Neuronal stem cell (in vitro differentiated cells): Measurements from ENCODE around the gene GSE1.

Source experiments
- DNase-seq: peaks from one replicate; pipeline ENCODE4 v3.0.0-alpha.2; 2013; ENCODE audit warnings: low spot score
- H2AFZ ChIP-seq: one replicate; pipeline ENCODE4 v1.6.1; 2013; ENCODE audit warnings: mild to moderate bottlenecking, low read length, inconsistent platforms
- H2AK5ac ChIP-seq: 2 replicates; pipeline ENCODE4 v1.6.1; 2013; ENCODE audit warnings: low read depth, mild to moderate bottlenecking, inconsistent platforms, low read length, moderate library complexity, mixed read lengths
- H2BK120ac ChIP-seq: 2 replicates; pipeline ENCODE4 v1.6.1; 2013; ENCODE audit warnings: low read depth, mild to moderate bottlenecking, inconsistent platforms, low read length, moderate library complexity, mixed read lengths
- H2BK12ac ChIP-seq: one replicate; pipeline ENCODE4 v1.6.1; 2013; ENCODE audit warnings: low read length, inconsistent platforms
- H2BK15ac ChIP-seq: 2 replicates; pipeline ENCODE4 v1.6.1; 2013; ENCODE audit warnings: mild to moderate bottlenecking, low read length, inconsistent platforms, mixed read lengths
- H2BK5ac ChIP-seq: one replicate; pipeline ENCODE4 v1.6.1; 2013; ENCODE audit warnings: inconsistent platforms, mild to moderate bottlenecking, low read length, moderate library complexity
- H3K14ac ChIP-seq: one replicate; pipeline ENCODE4 v1.6.1; 2013; ENCODE audit warnings: low read length, inconsistent platforms
- H3K18ac ChIP-seq: 2 replicates; pipeline ENCODE4 v1.6.1; 2013; ENCODE audit warnings: low read length, inconsistent platforms
- H3K23ac ChIP-seq: 2 replicates; pipeline ENCODE4 v1.6.1; 2013; ENCODE audit warnings: low read depth, mild to moderate bottlenecking, mixed read lengths, low read length, inconsistent platforms; ENCODE audit not compliant: poor library complexity
- H3K27ac ChIP-seq: replicated peaks from 3 replicates; pipeline ENCODE4 v1.5.1; 2013; ENCODE audit warnings: low read length, inconsistent platforms
- H3K27me3 ChIP-seq, 3 experiments: 2 replicates each; pipeline ENCODE4 v1.6.1; 2013; ENCODE audit warnings: low read length in 3 of 3, mild to moderate bottlenecking in 2 of 3, inconsistent platforms in 1 of 3, low read depth in 1 of 3, mixed read lengths in 1 of 3, moderate library complexity in 1 of 3; ENCODE audit not compliant: control insufficient read depth in 3 of 3, insufficient read depth in 3 of 3
- H3K36me3 ChIP-seq, 2 donors: replicated peaks in 1 of 2; 2 replicates each; pipeline ENCODE4 v1.6.1; 2013; ENCODE audit warnings: low read length in 2 of 2; ENCODE audit not compliant: control insufficient read depth in 2 of 2, insufficient read depth in 2 of 2
- H3K4ac ChIP-seq: 2 replicates; pipeline ENCODE4 v1.6.1; 2013; ENCODE audit warnings: inconsistent platforms, mild to moderate bottlenecking, low read length, moderate library complexity
- H3K4me1 ChIP-seq, 2 donors: 1 replicate in 1 of 2; 2 replicates in 1 of 2; pipeline ENCODE4 v1.6.1; 2013; ENCODE audit warnings: low read length in 2 of 2, low read depth in 1 of 2; ENCODE audit not compliant: control insufficient read depth in 2 of 2, insufficient read depth in 1 of 2
- H3K4me2 ChIP-seq: one replicate; pipeline ENCODE4 v1.6.1; 2013; ENCODE audit warnings: mild to moderate bottlenecking, low read length, inconsistent platforms; ENCODE audit not compliant: insufficient read depth, poor library complexity, severe bottlenecking
- H3K4me3 ChIP-seq, 2 donors: 2 replicates each; pipeline ENCODE4 v1.5.1; 2013; ENCODE audit warnings: low read length in 2 of 2, mild to moderate bottlenecking in 2 of 2, inconsistent platforms in 1 of 2, moderate library complexity in 1 of 2
- H3K79me1 ChIP-seq: one replicate; pipeline ENCODE4 v1.6.1; 2013; ENCODE audit warnings: low read depth, mild to moderate bottlenecking, inconsistent platforms, low read length, moderate library complexity
- H3K9ac ChIP-seq: one replicate; pipeline ENCODE4 v1.6.1; 2013; ENCODE audit warnings: mild to moderate bottlenecking, low read depth, low read length, inconsistent platforms; ENCODE audit not compliant: poor library complexity
- H3K9me3 ChIP-seq, 2 donors: replicated peaks in 1 of 2; 2 replicates each; pipeline versions ENCODE3 to v1.6.1; 2013; ENCODE audit warnings: low read length in 2 of 2, mild to moderate bottlenecking in 2 of 2, inconsistent platforms in 1 of 2, low read depth in 1 of 2, mixed read lengths in 1 of 2, moderate library complexity in 1 of 2; ENCODE audit not compliant: control insufficient read depth in 2 of 2, insufficient read depth in 1 of 2
- H4K8ac ChIP-seq: one replicate; pipeline ENCODE4 v1.6.1; 2013; ENCODE audit warnings: low read depth, mild to moderate bottlenecking, inconsistent platforms, low read length, moderate library complexity
- H4K91ac ChIP-seq: one replicate; pipeline ENCODE4 v1.6.1; 2013; ENCODE audit warnings: low read length, low read depth, mild to moderate bottlenecking, inconsistent platforms; ENCODE audit not compliant: poor library complexity
- WGBS, 2 donors: extraction: QIAGEN DNeasy Blood & Tissue Kit; methylation state at CpG; one replicate each; pipeline ENCODE4 v1.1.7; 2013; ENCODE audit warnings: missing lambda C conversion rate in 2 of 2, mixed read lengths in 1 of 2; ENCODE audit not compliant: insufficient read length in 2 of 2, insufficient replicate concordance in 1 of 2; ENCODE audit errors: extremely low coverage in 2 of 2; 5-methylcytosine and 5-hydroxymethylcytosine counted together

GSE1 gene

DNA sequence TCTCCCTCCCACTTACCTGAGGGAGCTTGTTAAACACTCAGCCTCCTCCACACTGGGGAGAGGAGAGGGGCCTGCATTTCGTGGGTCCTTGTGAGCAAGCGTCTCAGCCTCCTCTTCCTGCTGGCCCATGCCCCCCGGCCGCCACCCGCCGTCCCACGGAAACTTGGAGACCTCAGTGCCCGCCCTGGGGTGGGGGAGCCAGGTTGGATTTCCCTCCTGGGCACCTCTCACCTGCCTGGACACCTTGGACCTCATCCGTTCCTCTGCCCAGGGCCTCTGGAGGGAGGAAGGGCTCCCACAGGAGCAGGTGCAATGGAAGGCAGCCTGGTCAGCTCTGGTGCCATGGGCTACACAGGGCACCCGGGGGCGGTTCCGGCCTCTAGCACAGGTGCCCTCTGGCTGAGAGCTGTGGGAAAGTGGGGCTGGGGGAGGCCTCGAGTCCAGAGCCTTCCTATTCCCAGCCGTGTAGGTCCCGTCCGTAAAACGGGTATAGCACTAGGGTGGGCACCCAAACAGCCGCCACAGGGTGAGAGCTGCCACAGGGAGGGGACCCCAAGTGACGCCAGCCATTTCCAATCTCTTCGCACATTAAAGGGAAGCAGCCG lies 11.0 kb downstream of the GSE1 start:
- Histone ChIP-seq H2AFZ (no peak overlapping the region), H2BK12ac (peak overlapping the region; percentile 77), H3K9ac (no peak overlapping the region), H2BK120ac (no peak overlapping the region), H3K4me2 (no peak overlapping the region), H3K18ac (peak overlapping the region; percentile 53), H4K8ac (no peak overlapping the region), H3K9me3 (peaks cover 3 to 4% of the 10 kb centered on the region in 2 donors), H2AK5ac (peak overlapping the region; percentile 46), H3K27ac (no peak overlapping the region), H3K4me3 (no peak overlapping the region), H3K4me1 (peaks cover 27 to 29% of the 10 kb centered on the region in 2 donors), H3K79me1 (peaks cover 2% of the 10 kb centered on the region), H3K4ac (no peak overlapping the region), H4K91ac (no peak overlapping the region), H3K14ac (no peak overlapping the region), H2BK5ac (no peak overlapping the region), H3K23ac (peak overlapping the region; percentile 26), H2BK15ac (peak overlapping the region; percentile 87), H3K27me3 (no peaks in the 10 kb centered on the region), H3K36me3 (peaks cover 0 to 27% of the 10 kb centered on the region in 2 donors)
- no peak for DNase-seq
- no CpG with 5 or more reads among the region's 21 CpGs for WGBS, 2 donors

DNA sequence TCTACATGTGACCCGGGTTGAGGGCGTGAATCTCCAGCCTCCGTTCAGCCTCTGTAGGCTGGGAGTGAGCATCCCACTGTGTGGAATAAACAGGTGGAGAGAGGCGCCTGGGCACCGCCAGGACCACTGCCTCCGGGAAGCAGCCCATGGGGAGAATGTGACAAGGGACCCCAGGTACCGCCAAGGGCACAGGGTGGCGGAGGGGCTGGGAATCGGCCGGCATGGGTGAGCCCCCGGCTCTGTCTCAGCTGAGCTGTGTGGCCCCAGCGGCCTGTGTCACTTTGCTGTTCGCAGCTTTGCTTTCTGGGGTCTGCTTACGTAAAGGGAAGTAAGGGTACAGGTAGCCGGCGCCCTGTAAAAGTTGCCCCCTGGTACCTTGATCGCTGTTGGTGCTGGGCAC lies 11.5 kb downstream of the GSE1 start:
- Histone ChIP-seq H2AFZ (no peak overlapping the region), H3K9me3 (peaks cover 6 to 10% of the 10 kb centered on the region in 2 donors), H3K4me3 (no peak overlapping the region), H3K79me1 (peaks cover 2% of the 10 kb centered on the region), H3K27ac (no peak overlapping the region), H3K4ac (no peak overlapping the region), H3K36me3 (peaks cover 0 to 32% of the 10 kb centered on the region in 2 donors), H3K4me1 (peaks cover 24 to 27% of the 10 kb centered on the region in 2 donors), H3K14ac (no peak overlapping the region), H3K23ac (no peak overlapping the region), H3K4me2 (no peak overlapping the region), H2BK5ac (no peak overlapping the region), H2BK120ac (no peak overlapping the region), H3K9ac (no peak overlapping the region), H4K8ac (no peak overlapping the region), H2AK5ac (peak overlapping the region; percentile 46), H3K18ac (peak overlapping the region; percentile 67), H2BK15ac (peak overlapping the region; percentile 87), H2BK12ac (no peak overlapping the region), H4K91ac (no peak overlapping the region), H3K27me3 (no peaks in the 10 kb centered on the region)
- WGBS, 2 donors: no CpG with 5 or more reads among the region's 17 CpGs
- no peak for DNase-seq

DNA sequence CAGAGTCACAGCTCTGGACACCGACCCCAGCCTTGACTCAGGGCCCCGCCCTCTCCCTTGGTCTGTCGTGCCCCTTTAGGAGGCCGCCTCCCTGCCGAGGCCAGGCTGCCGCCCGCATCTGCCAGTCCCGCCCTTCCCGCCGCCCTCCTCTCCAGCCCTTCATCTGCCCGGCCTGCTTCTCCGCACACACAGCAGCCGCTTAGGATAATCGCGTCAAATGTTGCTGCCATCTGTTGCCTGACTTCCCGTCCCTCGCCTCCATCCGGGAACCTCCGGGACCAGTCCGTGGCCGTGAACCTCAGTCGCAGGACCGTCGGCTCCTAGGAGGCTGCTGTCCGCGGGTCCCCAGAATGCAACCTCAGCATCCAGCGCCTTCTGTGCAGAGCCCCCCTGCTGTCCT lies 11.9 kb downstream of the GSE1 start:
- Histone ChIP-seq H3K18ac (peak overlapping the region; percentile 89), H2AK5ac (peak overlapping the region; percentile 46), H2BK15ac (peak overlapping the region; percentile 78), H3K27me3 (no peaks in the 10 kb centered on the region), H4K91ac (no peak overlapping the region), H3K4me3 (no peak overlapping the region), H3K14ac (peak overlapping the region; percentile 78), H3K4me2 (no peak overlapping the region), H3K79me1 (peaks cover 2% of the 10 kb centered on the region), H3K36me3 (peaks cover 0 to 33% of the 10 kb centered on the region in 2 donors), H3K23ac (peak overlapping the region; percentile 70), H2AFZ (no peak overlapping the region), H3K4ac (peak overlapping the region; percentile 18), H2BK12ac (no peak overlapping the region), H2BK120ac (peak overlapping the region; percentile 51), H4K8ac (no peak overlapping the region), H3K27ac (no peak overlapping the region), H3K4me1 (peaks cover 23 to 27% of the 10 kb centered on the region in 2 donors), H2BK5ac (no peak overlapping the region), H3K9ac (peak overlapping the region; percentile 6), H3K9me3 (peaks cover 6 to 14% of the 10 kb centered on the region in 2 donors)
- no CpG with 5 or more reads among the region's 27 CpGs for WGBS, 2 donors
- no peak for DNase-seq

DNA sequence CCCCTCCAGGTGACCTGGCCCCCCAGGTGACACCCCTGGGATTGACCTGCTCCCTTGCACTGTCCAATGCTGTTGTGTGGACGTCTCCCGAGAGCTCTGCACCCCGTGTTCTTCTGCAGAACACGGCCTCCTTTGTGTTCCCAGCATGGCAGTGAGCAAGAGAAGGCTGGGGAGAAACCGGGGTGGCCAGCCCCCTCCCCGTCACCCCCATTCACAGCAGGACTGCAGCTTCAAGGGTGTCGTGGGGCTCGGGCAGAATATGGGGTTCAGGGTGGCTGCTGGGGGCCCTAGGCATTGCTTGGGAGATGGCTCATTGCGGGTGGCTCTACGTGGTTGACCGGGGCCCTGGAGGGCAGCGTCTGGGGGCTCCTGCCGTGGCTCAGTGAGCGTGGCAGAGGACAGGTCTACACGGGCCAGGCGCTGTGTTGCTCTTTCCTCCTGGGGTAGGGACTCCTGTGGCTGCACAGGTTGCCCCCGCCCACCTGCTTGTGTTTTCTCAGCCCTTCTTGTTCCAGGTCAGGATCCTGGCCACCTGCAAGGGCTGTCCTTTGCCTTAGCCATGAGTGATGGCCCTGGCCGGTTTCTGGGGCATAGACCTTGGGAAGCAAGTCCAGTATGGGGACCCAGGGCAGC lies 12.5 kb downstream of the GSE1 start:
- H3K18ac ChIP-seq: peak overlapping the region; percentile 89
- H3K27me3 ChIP-seq: no peaks in the 10 kb centered on the region
- peak overlapping the region; percentile 70 for H3K23ac ChIP-seq
- peak overlapping the region; percentile 6 for H3K9ac ChIP-seq
- peaks cover 23 to 27% of the 10 kb centered on the region in 2 donors for H3K4me1 ChIP-seq
- no peak overlapping the region for H2BK5ac ChIP-seq
- no peak for DNase-seq
- H3K9me3 ChIP-seq: peaks cover 5 to 17% of the 10 kb centered on the region in 2 donors
- peak overlapping the region; percentile 51 for H2BK120ac ChIP-seq
- H4K91ac ChIP-seq: no peak overlapping the region
- H2AFZ ChIP-seq: no peak overlapping the region
- no CpG with 5 or more reads among the region's 18 CpGs for WGBS, 2 donors
- no peak overlapping the region for H3K27ac ChIP-seq
- no peak overlapping the region for H2BK12ac ChIP-seq
- H3K4me3 ChIP-seq: no peak overlapping the region
- H3K36me3 ChIP-seq: peaks cover 0 to 33% of the 10 kb centered on the region in 2 donors
- H4K8ac ChIP-seq: no peak overlapping the region
- H3K4ac ChIP-seq: peak overlapping the region; percentile 18
- H2BK15ac ChIP-seq: peak overlapping the region; percentile 78
- H3K4me2 ChIP-seq: no peak overlapping the region
- peak overlapping the region; percentile 78 for H3K14ac ChIP-seq
- peak overlapping the region; percentile 46 for H2AK5ac ChIP-seq
- H3K79me1 ChIP-seq: peaks cover 2% of the 10 kb centered on the region
